Breast epithelium (tissue), 3 donors: ENCODE data around the gene RYK.

Source experiments
- POLR2A ChIP-seq: fragments of 450-650 bp; IDR thresholded peaks from one replicate; pipeline ENCODE4 v1.6.1; 2016; ENCODE audit warnings: antibody characterized with exemption, mild to moderate bottlenecking, moderate library complexity
- POLR2AphosphoS5 ChIP-seq, 3 donors: sonication (generic); formaldehyde crosslinking; IDR thresholded peaks; one replicate each; pipeline ENCODE4 v1.6.1; 2017; ENCODE audit warnings: antibody characterized with exemption in 3 of 3
- TF ChIP-seq, protein P1 (sequence below), 3 donors: fragments of 450-650 bp; IDR thresholded peaks; one replicate each; pipeline ENCODE4 v1.5.1; 2016 to 2017; ENCODE audit warnings: antibody characterized with exemption in 3 of 3, mild to moderate bottlenecking in 3 of 3, moderate library complexity in 3 of 3

- TF ChIP-seq POLR2A (no peak), POLR2AphosphoS5 (IDR thresholded peaks at IDR 0.05) (no peak)
- TF ChIP-seq, protein P1, sequence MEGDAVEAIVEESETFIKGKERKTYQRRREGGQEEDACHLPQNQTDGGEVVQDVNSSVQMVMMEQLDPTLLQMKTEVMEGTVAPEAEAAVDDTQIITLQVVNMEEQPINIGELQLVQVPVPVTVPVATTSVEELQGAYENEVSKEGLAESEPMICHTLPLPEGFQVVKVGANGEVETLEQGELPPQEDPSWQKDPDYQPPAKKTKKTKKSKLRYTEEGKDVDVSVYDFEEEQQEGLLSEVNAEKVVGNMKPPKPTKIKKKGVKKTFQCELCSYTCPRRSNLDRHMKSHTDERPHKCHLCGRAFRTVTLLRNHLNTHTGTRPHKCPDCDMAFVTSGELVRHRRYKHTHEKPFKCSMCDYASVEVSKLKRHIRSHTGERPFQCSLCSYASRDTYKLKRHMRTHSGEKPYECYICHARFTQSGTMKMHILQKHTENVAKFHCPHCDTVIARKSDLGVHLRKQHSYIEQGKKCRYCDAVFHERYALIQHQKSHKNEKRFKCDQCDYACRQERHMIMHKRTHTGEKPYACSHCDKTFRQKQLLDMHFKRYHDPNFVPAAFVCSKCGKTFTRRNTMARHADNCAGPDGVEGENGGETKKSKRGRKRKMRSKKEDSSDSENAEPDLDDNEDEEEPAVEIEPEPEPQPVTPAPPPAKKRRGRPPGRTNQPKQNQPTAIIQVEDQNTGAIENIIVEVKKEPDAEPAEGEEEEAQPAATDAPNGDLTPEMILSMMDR (IDR thresholded peaks at IDR 0.05), result no peak
Measured at GRCh38 chr3:134231131-134231530, 19.5 kb downstream of the RYK start.
